GM21447 (cell line): ENCODE results near the gene GOLGA7B.

ENCODE experiments used
- ATAC-seq: cut with Tn5 transposase; IDR thresholded peaks from one replicate; pipeline ENCODE4 v1.9.1; 2021; ENCODE audit not compliant: unreplicated experiment

The GOLGA7B gene

DNA sequence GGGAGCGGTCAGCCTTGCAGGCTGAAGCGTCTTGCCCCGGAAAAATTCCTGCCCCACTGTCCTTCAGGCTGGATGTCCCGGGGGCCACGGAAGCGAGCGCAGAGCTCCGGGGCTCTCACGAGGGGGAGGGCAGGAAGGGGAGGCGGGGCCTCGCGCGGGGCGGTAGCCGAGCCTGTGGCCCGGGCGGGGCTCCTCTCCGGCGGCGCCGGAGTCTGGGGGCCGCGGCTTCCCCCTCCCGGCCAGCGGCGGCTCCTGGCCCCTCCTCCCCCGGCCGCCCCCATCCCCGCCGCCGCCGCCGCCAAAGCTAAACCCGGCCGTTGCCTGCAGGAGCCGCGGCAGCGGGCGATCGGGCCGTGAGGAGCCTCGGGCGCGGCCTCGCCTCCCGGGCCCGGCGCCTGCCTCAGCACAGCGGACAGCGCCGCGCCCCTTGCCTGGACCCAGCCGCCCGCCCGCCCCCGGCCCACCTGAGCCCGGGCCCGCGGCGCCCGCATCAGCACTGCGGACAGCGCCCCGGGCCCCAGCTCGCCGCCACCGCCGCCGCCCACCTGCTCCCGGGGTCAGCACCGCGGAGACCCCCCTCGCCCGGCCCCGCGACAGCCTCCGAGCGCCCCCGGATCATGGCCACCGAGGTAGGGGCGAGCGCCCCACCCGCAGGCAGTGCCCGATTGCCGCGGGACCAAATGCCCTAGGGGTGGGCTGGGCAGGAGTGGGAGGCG, at the start of gene GOLGA7B:
Gene GOLGA7B (plus strand): TSS at position 157 of the 716 bp plus-strand sequence. CDS start 461 bp downstream, at position 618.
- no peak for ATAC-seq

DNA sequence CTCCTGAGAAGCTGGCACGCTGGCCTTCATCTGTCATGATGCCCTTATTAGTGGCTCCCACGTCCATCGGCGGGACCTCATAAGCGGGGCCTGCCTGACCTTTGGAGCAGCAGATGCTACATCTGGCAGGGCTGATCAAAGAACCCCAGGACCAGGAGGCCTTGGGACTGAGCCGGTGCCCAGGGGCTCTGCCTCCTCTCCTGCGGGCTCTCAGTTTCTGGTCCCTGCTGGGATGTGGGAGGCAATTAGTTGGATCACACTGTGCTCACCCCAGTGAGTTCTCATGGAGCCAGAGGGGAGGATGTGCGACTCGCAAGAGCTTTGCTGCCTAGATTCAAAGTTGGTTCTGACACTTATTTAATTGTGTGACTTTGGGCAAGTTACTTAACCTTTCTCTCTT, 49.2 kb upstream of the GOLGA7B start:
- no peak for ATAC-seq

DNA sequence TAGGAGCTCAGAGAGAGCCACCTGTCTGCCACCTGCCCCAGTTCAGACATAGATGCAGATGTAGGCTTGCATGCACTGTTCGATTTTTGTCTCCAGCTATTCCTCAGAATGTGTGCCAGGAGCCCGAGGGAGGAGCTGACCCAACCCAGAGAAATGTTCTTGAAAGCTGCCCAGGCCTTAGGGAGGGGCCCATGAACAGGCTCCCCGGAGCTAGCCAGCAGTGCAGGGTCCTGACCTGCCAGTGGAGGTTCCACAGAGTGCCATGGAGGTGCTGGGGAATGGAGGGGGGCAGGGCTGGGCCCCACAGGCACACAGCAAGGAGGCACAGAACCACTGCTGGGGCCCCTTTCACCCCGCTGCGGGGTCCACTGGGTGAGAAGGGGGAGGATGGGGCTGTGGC, 48.2 kb upstream of the GOLGA7B start:
- no peak for ATAC-seq

DNA sequence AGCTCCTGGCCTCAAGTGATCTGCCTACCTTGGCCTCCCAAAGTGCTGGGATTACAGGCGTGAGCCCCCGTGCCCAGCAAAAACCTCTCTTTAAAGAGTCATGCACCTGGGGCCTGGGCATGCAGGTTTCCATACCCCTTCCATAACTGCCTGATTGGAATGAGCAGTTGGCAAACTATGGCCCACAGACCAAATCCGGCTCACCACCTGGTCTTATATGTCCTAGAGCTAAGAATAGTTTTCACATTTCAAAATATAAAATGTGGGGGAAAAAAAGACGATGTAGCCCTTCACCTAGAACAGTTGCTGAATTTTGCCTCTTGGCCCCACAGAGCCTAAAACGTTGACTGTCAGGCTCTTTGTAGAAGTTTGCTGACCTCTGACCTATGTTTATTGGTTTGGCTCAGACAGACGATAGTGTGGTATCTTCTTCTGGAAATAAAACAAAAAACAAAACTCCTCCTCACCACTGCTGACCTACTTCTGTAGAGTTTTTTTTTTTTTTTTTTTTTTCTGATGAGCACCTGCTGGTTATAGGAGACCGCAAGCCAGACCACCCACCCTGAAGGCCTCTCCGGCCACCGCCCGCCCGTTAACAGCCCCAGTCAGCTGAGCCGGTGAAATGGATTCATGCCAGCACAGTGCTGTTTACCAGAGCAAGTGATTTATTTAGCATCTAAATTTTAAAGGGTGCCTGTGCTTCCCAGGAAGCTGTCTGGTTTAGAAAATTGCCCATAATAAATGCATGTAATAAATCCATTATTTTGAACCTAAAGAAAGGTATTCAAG, 44.4 kb upstream of the GOLGA7B start:
- no peak for ATAC-seq

DNA sequence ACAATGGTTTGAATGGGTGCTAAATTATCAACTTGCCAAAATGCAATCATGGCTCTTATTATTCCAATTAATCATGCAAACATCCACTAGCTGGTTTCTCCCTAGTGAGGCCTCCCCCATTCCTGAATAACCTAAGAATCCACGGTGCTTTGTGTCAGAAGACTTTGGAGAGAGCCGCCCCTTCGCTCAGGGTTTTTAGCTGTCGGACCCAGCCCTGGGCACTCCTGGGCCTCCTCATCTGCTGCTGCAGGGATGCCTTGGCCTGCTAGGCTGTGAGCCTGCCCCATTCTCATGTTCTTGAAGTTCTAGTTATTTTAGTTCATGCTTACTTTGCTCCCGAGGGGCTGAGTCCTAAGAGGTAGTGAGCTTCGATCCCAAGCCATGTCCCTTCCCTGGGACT, 43.7 kb upstream of the GOLGA7B start:
- no peak for ATAC-seq

DNA sequence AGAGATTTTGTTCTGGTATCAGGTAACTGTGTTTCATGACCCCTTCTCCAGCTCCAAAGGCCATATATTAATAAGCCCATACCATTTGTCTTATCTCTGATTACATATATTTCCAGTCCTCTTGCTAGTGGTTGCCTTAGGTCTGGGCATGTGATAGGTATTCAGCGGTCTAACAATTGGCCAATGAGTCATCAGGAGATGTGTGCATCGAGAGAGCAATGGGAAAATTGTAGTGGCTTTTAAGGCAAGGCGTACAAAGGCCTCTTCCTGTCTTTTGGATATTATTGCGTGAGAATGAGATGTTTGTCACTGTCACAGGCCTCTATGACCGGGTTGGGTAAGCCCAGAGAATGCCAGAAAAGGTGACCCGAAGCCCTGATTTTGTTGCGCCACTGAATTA, 39.2 kb upstream of the GOLGA7B start:
- ATAC-seq = no peak

DNA sequence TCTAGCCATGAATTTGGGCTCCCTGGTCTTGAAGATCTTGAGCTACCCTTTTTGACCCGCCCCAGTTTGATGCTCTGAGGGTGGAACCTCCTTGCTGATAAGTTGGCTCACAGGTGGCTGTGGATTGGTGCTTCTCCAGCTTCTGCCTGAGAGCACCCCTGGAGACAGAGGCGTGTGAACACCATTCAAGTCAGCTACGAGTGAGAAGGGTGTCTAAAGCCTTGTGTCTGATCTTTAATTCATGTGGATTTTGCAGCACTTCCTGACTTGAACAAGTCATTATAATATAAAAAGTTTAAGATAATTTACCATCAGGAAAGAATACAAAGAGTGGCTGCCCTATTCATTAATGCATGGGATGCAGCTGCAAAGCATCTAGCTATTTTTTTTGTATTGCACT, 37.7 kb upstream of the GOLGA7B start:
- no peak for ATAC-seq

DNA sequence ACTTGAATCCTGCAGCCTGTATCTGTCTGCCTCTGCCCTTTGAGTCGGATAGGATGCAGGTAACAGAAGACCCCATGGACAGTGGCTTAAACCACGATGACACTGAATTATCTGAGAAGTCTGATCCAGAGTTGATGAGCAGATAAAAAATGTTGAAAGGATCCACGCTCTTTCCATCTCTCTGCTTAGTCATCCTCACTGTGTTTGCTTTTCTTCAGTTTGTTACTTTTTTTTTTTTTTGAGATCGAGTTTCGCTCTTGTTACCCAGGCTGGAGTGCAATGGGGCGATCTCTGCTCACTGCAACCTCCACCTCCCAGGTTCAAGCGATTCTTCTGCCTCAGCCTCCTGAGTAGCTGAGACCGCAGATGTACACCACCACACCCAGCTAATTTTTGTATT, 36.9 kb upstream of the GOLGA7B start:
- no peak for ATAC-seq

DNA sequence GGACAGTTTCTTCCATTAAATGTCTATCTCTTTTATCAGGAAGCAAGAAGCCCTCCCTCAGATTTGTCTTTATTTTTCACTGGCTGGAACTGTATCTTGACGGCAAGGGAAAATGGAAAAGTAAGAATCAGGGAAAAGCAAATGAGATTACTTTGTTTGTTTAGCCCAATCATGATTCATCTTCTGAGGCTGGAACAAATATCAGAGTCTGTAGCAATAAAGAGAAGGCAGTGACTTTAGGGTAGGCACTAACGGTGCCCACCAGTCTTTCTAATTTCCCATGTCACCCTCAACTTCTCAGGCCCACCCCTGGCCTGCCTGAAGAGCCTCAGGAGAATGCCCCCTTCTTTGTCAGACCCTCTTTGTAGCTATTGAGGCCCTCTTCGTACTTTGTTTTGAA, 36.3 kb upstream of the GOLGA7B start:
- no peak for ATAC-seq

DNA sequence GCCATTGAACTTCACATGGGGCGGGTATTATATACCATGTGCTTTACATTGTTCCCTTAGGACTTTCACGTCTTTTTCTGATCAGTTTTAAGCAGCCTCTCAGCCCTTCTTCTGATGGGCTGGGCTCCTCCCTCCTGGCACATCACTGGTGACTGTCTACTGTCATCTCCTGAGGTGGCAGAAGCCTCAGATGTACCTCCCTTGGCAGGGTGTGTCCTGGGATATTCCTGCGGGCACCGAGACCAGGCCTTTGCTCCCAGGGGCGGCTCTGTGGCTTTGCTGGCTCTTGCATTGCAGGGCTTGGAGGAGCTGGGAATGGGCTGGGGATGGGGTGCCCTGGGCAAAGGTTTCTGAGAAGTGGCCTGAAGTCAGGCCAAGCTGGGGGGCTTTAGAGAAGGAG, 34.6 kb upstream of the GOLGA7B start:
- no peak for ATAC-seq

DNA sequence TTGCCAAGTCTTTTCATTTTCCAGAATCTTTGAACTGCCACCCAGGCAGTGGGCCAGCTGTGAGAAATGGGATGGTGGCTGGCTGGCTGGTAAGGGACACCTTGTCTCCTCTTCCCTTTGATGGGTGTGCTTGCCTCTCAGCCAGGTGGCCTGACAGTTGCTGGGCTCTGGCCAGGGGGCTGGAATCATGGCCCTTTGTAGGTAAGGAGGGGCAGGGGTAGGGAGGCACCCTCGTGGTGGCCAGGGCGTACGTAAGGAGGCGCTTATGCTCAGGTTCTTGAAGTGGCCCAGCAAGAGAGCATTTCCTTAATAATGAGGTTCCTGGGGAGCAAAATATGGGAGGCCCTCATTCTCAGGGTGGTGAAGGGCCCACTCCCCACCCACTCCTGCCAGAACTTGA, 33.0 kb upstream of the GOLGA7B start:
- no peak for ATAC-seq

DNA sequence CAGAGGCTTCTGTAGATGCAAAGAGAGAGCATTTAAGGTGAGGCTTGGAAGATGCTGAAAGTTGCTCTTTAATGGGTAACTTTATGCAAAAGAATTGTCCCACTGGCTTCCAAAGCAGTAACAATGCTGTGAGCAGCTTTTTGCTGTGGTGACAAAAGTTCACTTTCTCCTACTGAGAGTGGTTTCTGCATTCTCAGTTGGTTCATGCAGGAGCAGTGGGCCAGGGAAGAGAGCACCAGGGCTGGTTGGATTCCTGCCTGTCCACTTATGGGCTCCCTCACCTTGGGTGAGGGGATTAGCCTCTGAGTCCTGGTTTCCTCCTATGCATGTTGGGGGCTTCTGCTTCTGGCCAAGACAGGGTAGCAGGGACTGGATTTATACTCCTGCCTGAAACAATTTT, 31.1 kb upstream of the GOLGA7B start:
- no peak for ATAC-seq

DNA sequence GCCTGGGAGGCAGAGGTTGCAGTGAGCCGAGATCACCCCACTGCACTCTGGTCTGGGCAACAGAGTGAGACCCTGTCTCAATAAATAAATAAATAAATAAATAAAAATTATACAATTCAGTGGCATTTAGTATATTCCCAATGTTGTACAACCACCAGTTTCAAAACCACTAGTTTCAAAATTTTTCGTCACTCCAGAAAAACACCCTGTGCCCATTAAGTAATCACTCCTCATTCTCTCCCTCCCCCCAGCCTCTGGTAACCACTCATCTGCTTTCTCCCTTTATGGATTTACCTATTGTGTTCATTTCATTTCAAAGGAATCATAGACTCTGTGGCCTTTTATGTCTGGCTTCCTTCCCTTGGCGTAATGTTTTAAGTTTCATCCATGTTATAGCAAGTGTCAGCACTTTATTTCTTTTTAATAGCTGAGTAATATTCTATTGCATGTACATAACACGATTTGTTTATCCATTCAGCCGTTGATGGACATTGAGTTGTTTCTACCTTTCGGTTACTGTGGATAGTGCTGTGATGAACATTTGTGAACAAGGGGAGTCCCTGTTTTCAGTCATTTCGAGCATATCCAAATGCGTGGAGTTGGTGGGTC, 29.4 kb upstream of the GOLGA7B start:
- ATAC-seq = no peak

DNA sequence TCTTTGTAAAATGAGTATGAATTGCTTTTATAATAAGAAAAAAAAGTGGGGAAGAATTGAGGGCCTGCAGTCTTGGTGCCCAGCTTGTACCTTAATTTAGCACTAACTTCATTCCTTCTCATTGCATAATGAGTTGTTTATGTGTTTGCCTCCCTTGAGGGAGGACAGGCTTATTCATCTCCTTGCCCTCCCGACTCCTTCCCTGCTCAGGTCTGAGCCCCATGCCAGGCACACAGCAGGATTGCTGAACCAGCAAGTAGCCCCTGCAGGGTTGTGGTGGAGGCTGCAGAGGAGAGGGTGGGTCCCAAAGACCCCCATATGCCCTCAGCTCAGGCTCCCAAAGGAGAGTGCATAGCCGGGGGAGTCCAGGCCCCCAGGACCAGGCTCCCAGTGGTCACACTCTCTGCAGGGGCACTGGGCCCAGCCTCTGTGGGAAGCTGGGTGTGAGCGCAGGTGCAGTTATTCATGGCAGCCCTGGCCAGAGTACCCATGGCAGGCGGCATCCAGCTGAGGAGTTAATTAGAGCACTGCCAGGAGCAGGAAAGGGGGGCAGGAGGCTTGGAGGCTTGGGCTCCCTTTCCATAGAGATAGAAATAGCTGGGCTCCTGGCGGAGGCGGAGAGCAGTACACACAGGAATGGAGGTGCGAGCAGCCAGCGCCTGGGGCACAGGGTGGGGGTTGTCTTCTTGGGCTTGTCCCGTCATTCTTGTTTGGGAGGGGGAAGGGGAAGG, 28.2 kb upstream of the GOLGA7B start:
- ATAC-seq = no peak

DNA sequence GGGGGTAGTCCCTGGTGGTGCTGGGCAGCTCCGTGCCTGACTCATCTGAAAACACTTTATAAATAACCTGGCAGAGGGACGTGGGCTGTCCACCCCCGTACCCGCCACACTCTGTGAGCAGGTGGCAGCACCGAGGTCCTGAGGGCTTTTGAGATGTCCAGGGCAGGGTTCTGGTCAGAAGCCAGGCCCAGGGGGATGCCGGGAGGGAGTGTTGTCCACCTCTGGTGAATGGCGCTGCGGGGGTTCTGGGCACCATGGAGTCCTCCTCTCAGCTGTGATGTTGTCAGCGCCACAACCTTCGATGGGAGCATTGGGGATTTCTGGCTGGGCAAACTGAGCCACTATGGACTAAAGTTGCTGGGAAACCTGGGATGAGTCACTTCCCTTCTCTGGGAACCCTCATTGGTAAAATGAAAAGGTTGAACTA, 27.4 kb upstream of the GOLGA7B start:
- ATAC-seq = no peak

DNA sequence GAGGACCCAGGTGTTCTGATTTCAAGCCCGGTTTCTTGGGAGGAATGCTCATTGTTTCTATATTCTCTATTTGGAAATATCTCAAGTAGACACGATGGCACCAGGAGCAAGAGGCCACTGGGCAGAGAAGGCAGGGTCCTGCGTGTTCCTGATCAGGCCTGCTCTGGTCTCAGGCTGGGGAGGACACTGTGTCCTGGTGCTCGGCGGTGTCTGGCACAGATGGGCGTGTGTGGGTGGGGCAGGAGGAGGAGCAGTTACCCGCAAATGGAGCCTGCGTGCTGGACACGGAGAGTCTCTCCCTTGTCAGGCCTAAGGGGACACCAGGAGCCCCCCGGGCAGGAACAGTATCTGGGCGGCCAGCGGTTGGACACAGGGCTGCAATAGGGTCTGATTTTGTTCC, 25.9 kb upstream of the GOLGA7B start:
- ATAC-seq = no peak

DNA sequence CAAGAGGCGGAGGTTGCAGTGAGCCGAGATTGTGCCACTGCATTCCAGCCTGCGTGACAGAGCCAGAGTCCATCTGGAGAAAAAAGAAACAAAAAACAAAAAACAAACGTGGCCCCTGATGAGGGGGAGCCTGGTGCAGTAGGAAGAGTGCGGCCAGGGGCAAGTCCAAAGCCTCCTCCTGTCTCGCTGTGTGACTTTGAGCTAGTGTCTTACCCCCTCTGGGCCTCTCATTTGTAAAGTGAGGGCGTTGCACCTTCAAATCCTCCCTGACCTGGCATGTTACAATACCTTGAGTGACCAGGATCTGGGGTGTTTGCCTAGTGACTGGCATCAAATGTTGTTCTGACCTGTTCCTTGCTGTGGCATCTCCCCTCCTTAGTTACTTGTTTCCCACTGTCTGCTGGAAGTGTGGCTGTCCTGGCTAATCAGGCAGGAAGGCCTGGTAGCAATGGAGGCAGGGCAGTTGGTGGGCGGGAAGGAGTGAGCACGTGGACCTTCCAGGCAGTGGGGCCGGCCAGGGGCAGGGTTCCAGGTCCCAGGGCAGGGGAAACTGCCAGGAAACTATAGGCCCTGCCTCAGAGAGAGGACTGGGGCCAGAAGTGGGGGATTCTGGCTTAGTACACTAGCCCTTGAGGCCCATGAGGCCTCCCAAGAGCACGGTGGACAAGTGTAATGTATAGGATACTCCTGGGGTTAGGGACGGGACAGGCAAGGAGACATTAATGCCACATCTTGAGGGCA, 24.5 kb upstream of the GOLGA7B start:
- no peak for ATAC-seq

DNA sequence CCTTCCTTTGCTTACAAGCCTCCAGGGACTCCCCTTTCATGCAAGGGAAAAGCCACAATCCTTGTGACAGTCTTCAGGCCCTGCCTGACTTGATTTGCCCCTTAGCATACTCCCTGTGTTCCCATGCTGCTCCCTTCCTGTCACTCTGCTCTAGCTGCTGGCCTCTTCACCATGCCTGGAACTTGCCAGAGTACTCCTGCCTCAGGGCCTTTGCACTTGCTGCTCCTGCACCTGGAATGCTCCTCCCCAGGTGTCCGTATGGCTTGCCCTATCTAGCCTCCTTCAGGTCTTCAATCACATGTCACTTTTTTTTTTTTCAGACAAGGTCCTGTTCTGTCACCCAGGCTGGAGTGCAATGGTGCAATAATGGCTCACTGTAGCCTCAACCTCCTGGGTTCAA, 22.8 kb upstream of the GOLGA7B start:
- ATAC-seq = no peak

DNA sequence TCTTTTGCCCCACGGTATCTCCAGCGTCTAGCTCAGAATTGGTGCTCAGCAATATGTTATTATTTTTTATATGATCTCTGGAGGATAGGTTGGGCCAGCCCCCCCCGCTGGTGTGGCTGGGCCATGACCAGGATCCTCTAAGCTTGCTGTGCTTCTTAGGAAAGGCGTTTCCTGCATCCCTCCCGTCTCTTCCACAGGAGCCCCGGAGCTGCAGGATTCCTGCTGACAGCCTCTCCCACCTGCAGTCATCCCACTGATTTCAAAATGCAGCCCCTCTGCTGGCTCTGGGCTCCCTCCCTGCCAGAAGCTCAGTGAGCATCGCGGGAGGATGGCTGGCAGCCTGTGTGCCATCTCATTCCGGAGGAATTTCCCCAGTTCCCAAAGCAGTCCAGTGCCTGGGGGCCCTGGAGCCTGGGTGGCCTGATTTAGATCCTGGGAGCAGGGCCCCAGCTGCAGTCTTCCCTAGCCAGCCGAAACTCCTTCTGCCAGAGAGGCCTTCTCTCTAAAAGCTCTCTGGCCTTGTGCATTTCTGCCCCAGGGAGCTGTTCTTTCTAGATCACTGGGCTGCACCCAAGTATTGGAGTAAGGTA, 21.8 kb upstream of the GOLGA7B start:
- no peak for ATAC-seq

DNA sequence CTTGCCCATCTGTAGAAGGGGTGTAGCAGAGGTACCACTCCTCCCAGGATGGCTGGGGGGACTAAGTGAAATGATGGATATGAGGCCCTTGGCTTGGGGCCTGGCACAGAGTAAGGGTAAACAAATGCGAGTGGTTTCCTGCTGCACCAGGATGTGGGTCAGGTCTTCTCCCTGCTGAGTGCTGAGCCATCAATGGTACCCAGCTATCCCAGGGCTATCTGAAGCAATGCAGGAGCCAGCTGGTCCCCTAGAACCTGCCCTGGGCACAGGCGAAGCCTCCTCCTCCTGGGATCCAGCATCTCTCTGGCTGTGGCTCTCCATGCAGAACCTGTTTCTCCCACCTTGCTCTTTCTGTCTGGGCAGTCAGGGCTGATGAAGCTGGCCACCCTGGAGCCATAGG, 20.9 kb upstream of the GOLGA7B start:
- ATAC-seq = no peak
